ENCODE results near the gene PNLIP. TPM values are rescaled to one million over a fixed set of nuclear protein-coding genes. Genes with fewer than 3 reads are reported as not detected.

Gene PNLIP
- not detected in 2 replicates for total RNA-seq (2014; rRNA removed; shearing (Covaris generic))
- total RNA-seq (2022), result not detected in 2 replicates
- Bru-seq, nascent RNA, result not detected
- not detected for BruChase-seq, experiment 1, labeled RNA remaining after a 6-hour chase
- BruChase-seq, experiment 2, labeled RNA remaining after a 2-hour chase, result not detected
- long read RNA-seq, result 0 reads

DNA sequence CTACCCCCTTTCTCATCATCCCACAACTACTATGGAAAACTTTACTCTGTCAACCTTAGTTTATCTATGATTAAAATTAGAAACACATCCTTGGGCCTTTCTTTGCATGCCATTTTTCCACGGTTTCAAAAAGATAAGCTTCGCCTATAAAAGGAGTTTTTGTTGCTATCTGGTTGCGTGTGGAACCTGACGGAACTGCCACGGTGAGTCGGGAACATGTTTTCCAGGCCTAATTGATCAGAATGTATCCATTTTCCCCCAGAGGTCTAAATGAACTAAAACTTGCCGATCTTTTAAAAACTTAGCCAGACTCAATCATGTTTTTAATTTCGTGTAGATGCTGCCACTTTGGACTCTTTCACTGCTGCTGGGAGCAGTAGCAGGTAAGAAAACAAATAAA is at the start of gene PNLIP:
TSS of gene PNLIP (plus strand) at position 176 of the 400 bp plus-strand sequence. CDS start at position 338, 162 bp downstream.
- Histone ChIP-seq H3K9me2 (ENCODE audit: insufficient read depth, low read length) (no peaks in the 10 kb centered on the region), H3K4me1 (ENCODE audit: insufficient read depth, low read length, poor library complexity, severe bottlenecking) (no peaks in the 10 kb centered on the region), H3K4me3 (ENCODE audit: low read depth, low read length, poor library complexity, severe bottlenecking) (no peak within 1 kb of the TSS), H3K27ac (ENCODE audit: low read depth, low read length, poor library complexity, severe bottlenecking) (no peak within 1 kb of the TSS), H3K36me3 (ENCODE audit: insufficient read depth, low read length) (no peaks in the 10 kb centered on the region), H2AFZ (ENCODE audit: low read length) (no peak within 1 kb of the TSS), H3K79me2 (ENCODE audit: insufficient read depth, low read depth, low read length) (no peaks in the 10 kb centered on the region), H3K9me3 (ENCODE audit: low read length) (no peaks in the 10 kb centered on the region), H3K4me2 (ENCODE audit: low read length) (no peak within 1 kb of the TSS), H4K20me1 (ENCODE audit: insufficient read depth, low read length) (no peaks in the 10 kb centered on the region)
- intact Hi-C loops (cut with micrococcal nuclease; ENCODE audit: unreplicated experiment), result no loop called here
- CTCF ChIA-PET (ENCODE audit: unreplicated experiment), result no interaction called here
- BruUV-seq (replicated peaks), result no TSS peak
- no peak for DNase-seq (ENCODE audit: low spot score)
- POLR2A ChIA-PET, result no interaction called here
- TF ChIP-seq CTCF (conservative IDR thresholded peaks at IDR 0.05; ENCODE audit: low read length), result no peak
- TF ChIP-seq EZH2phosphoT487 (IDR thresholded peaks at IDR 0.05; ENCODE audit: borderline replicate concordance, low read depth, low read length), result no peak

- no peaks in the 10 kb centered on the region for H3K9me3 ChIP-seq (ENCODE audit: low read length)
- H4K20me1 ChIP-seq (ENCODE audit: insufficient read depth, low read length), result no peaks in the 10 kb centered on the region
- H3K4me3 ChIP-seq (ENCODE audit: low read depth, low read length, poor library complexity, severe bottlenecking), result no peak overlapping the region
- H3K4me1 ChIP-seq (ENCODE audit: insufficient read depth, low read length, poor library complexity, severe bottlenecking), result no peaks in the 10 kb centered on the region
- TF ChIP-seq EZH2phosphoT487 (IDR thresholded peaks at IDR 0.05; ENCODE audit: borderline replicate concordance, low read depth, low read length) (no peak), CTCF (conservative IDR thresholded peaks at IDR 0.05; ENCODE audit: low read length) (no peak)
- H3K79me2 ChIP-seq (ENCODE audit: insufficient read depth, low read depth, low read length), result no peaks in the 10 kb centered on the region
- POLR2A ChIA-PET, result no interaction called here
- intact Hi-C loops (cut with micrococcal nuclease; ENCODE audit: unreplicated experiment), result no loop called here
- no peak for DNase-seq (ENCODE audit: low spot score)
- BruUV-seq (replicated peaks), result no TSS peak
- CTCF ChIA-PET (ENCODE audit: unreplicated experiment), result no interaction called here
- no peak overlapping the region for H2AFZ ChIP-seq (ENCODE audit: low read length)
- no peaks in the 10 kb centered on the region for H3K36me3 ChIP-seq (ENCODE audit: insufficient read depth, low read length)
- H3K4me2 ChIP-seq (ENCODE audit: low read length), result no peak overlapping the region
- H3K9me2 ChIP-seq (ENCODE audit: insufficient read depth, low read length), result no peaks in the 10 kb centered on the region
- H3K27ac ChIP-seq (ENCODE audit: low read depth, low read length, poor library complexity, severe bottlenecking), result no peak overlapping the region
These were observed 40.9 kb upstream of the PNLIP start for GRCh38 chr10:116504786-116505185.

- CTCF ChIA-PET (ENCODE audit: unreplicated experiment), result no interaction called here
These were observed 35.2 kb upstream of the PNLIP start for GRCh38 chr10:116510565-116510964.

More at GRCh38 chr10:116510565-116510964, 35.2 kb upstream of the PNLIP start:
- H3K4me3 ChIP-seq (ENCODE audit: low read depth, low read length, poor library complexity, severe bottlenecking), result no peak overlapping the region
- H3K27ac ChIP-seq (ENCODE audit: low read depth, low read length, poor library complexity, severe bottlenecking), result no peak overlapping the region
- no peaks in the 10 kb centered on the region for H3K79me2 ChIP-seq (ENCODE audit: insufficient read depth, low read depth, low read length)
- no peaks in the 10 kb centered on the region for H4K20me1 ChIP-seq (ENCODE audit: insufficient read depth, low read length)
- POLR2A ChIA-PET, result no interaction called here
- no peak overlapping the region for H2AFZ ChIP-seq (ENCODE audit: low read length)
- TF ChIP-seq CTCF (conservative IDR thresholded peaks at IDR 0.05; ENCODE audit: low read length) (no peak), EZH2phosphoT487 (IDR thresholded peaks at IDR 0.05; ENCODE audit: borderline replicate concordance, low read depth, low read length) (no peak)
- H3K9me3 ChIP-seq (ENCODE audit: low read length), result no peaks in the 10 kb centered on the region
- H3K4me1 ChIP-seq (ENCODE audit: insufficient read depth, low read length, poor library complexity, severe bottlenecking), result no peaks in the 10 kb centered on the region
- DNase-seq (ENCODE audit: low spot score), result no peak
- no peaks in the 10 kb centered on the region for H3K9me2 ChIP-seq (ENCODE audit: insufficient read depth, low read length)
- H3K36me3 ChIP-seq (ENCODE audit: insufficient read depth, low read length), result no peaks in the 10 kb centered on the region
- BruUV-seq (replicated peaks), result no TSS peak
- H3K4me2 ChIP-seq (ENCODE audit: low read length), result no peak overlapping the region
- intact Hi-C loops (cut with micrococcal nuclease; ENCODE audit: unreplicated experiment), result no loop called here
